SU-DHL-6 (cell line): ENCODE results near the gene YRDC.

Source experiments
- H2AFZ ChIP-seq: fragments of 200-600 bp; sonication (generic); 2 replicates; pipeline ENCODE4 v1.6.1; 2014; ENCODE audit warnings: low read depth, mild to moderate bottlenecking, moderate library complexity, mixed read lengths, antibody characterized with exemption, low read length; ENCODE audit not compliant: severe bottlenecking
- H3F3A ChIP-seq: fragments of 200-600 bp; shearing (Covaris generic); 2 replicates; pipeline ENCODE4 v1.6.0; 2016; ENCODE audit warnings: antibody characterized with exemption, mild to moderate bottlenecking; ENCODE audit not compliant: insufficient read depth
- H3K27ac ChIP-seq: fragments of 200-600 bp; sonication (generic); 2 replicates; pipeline ENCODE4 v1.5.1; 2016; ENCODE audit warnings: low read depth, mild to moderate bottlenecking, low read length, moderate library complexity, mixed read lengths
- H3K27me3 ChIP-seq: fragments of 200-600 bp; sonication (generic), shearing (Covaris generic); 2 replicates; pipeline ENCODE4 v1.6.0; 2014; ENCODE audit warnings: mild to moderate bottlenecking, low read length
- H3K36me3 ChIP-seq: fragments of 200-600 bp; sonication (generic); 2 replicates; pipeline ENCODE4 v1.6.1; 2014; ENCODE audit warnings: mild to moderate bottlenecking, low read length, mixed read lengths
- H3K4me2 ChIP-seq: fragments of 300-600, 200-600 bp; shearing (Covaris generic), sonication (generic); 2 replicates; pipeline ENCODE4 v1.6.0; 2014; ENCODE audit warnings: low read length, low read depth, mild to moderate bottlenecking; ENCODE audit not compliant: poor library complexity, severe bottlenecking
- H3K4me3 ChIP-seq: fragments of 200-600 bp; sonication (generic); 2 replicates; pipeline ENCODE4 v1.5.1; 2014; ENCODE audit warnings: antibody characterized with exemption, low read length, mild to moderate bottlenecking, mixed read lengths; ENCODE audit not compliant: insufficient read depth, poor library complexity, severe bottlenecking
- H3K79me2 ChIP-seq: fragments of 200-600 bp; sonication (generic); 2 replicates; pipeline ENCODE4 v1.6.1; 2014; ENCODE audit warnings: mild to moderate bottlenecking, low read length, moderate library complexity; ENCODE audit not compliant: insufficient read depth
- H3K9ac ChIP-seq: fragments of 200-600 bp; sonication (generic); 2 replicates; pipeline ENCODE4 v1.7.0; 2014; ENCODE audit warnings: mild to moderate bottlenecking, low read length
- H3K9me2 ChIP-seq: fragments of 200-600 bp; sonication (generic); replicated peaks from 2 replicates; pipeline ENCODE4 v1.6.1; 2014; ENCODE audit warnings: low read length; ENCODE audit not compliant: insufficient read depth
- H3K9me3 ChIP-seq: fragments of 200-600 bp; sonication (generic); 2 replicates; pipeline ENCODE4 v1.6.1; 2014; ENCODE audit warnings: low read length, mixed read lengths; ENCODE audit not compliant: insufficient read depth
- H4K20me1 ChIP-seq: fragments of 200-600 bp; sonication (generic); 2 replicates; pipeline ENCODE4 v1.6.1; 2014; ENCODE audit warnings: low read depth, mild to moderate bottlenecking, antibody characterized with exemption, low read length, moderate library complexity, mixed read lengths
- EZH2phosphoT487 ChIP-seq: fragments of 200-600 bp; sonication (generic), shearing (Covaris generic); conservative IDR thresholded peaks from 2 replicates; pipeline ENCODE4 v1.6.1; 2018; ENCODE audit warnings: mild to moderate bottlenecking, antibody characterized with exemption, low read length, moderate library complexity, mixed read lengths
- TF ChIP-seq, protein P1 (sequence below): fragments of 200-600 bp; sonication (generic); IDR thresholded peaks from one replicate; pipeline ENCODE4 v1.5.1; 2017; ENCODE audit warnings: antibody characterized with exemption, mild to moderate bottlenecking, low read length, moderate library complexity; ENCODE audit not compliant: insufficient read depth, poor library complexity, severe bottlenecking

Gene YRDC

GRCh38 chr1:37849480-37849879 is 41.5 kb upstream of the YRDC start:
- Histone ChIP-seq H3K9me2 (no peaks in the 10 kb centered on the region), H2AFZ (no peak overlapping the region), H3K9ac (no peak overlapping the region), H3K36me3 (no peaks in the 10 kb centered on the region), H3K4me3 (no peak overlapping the region), H3F3A (peaks cover 7% of the 10 kb centered on the region), H4K20me1 (peaks cover 8% of the 10 kb centered on the region; the same call in 1 of the 2 replicates), H3K27me3 (no peaks in the 10 kb centered on the region), H3K27ac (no peak overlapping the region), H3K9me3 (no peaks in the 10 kb centered on the region), H3K4me2 (no peak overlapping the region), H3K79me2 (peaks cover 85% of the 10 kb centered on the region)
- TF ChIP-seq, protein P1, sequence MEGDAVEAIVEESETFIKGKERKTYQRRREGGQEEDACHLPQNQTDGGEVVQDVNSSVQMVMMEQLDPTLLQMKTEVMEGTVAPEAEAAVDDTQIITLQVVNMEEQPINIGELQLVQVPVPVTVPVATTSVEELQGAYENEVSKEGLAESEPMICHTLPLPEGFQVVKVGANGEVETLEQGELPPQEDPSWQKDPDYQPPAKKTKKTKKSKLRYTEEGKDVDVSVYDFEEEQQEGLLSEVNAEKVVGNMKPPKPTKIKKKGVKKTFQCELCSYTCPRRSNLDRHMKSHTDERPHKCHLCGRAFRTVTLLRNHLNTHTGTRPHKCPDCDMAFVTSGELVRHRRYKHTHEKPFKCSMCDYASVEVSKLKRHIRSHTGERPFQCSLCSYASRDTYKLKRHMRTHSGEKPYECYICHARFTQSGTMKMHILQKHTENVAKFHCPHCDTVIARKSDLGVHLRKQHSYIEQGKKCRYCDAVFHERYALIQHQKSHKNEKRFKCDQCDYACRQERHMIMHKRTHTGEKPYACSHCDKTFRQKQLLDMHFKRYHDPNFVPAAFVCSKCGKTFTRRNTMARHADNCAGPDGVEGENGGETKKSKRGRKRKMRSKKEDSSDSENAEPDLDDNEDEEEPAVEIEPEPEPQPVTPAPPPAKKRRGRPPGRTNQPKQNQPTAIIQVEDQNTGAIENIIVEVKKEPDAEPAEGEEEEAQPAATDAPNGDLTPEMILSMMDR: no peak
- no peak for TF ChIP-seq EZH2phosphoT487

- peaks cover 71% of the 10 kb centered on the region for H3K79me2 ChIP-seq
- no peak overlapping the region for H3K4me3 ChIP-seq
- no peak overlapping the region for H3K9ac ChIP-seq
- H3F3A ChIP-seq: peaks cover 2% of the 10 kb centered on the region; the same call in 1 of the 2 replicates
- H3K4me2 ChIP-seq: no peak overlapping the region
- no peaks in the 10 kb centered on the region for H3K27me3 ChIP-seq
- no peaks in the 10 kb centered on the region for H3K9me2 ChIP-seq
- H3K27ac ChIP-seq: no peak overlapping the region
- no peaks in the 10 kb centered on the region for H4K20me1 ChIP-seq
- no peak for TF ChIP-seq EZH2phosphoT487
- TF ChIP-seq, protein P1: no peak
- no peak overlapping the region for H2AFZ ChIP-seq
- no peaks in the 10 kb centered on the region for H3K9me3 ChIP-seq
- H3K36me3 ChIP-seq: no peaks in the 10 kb centered on the region
Measured at GRCh38 chr1:37846647-37847339, 38.8 kb upstream of the YRDC start.

DNA sequence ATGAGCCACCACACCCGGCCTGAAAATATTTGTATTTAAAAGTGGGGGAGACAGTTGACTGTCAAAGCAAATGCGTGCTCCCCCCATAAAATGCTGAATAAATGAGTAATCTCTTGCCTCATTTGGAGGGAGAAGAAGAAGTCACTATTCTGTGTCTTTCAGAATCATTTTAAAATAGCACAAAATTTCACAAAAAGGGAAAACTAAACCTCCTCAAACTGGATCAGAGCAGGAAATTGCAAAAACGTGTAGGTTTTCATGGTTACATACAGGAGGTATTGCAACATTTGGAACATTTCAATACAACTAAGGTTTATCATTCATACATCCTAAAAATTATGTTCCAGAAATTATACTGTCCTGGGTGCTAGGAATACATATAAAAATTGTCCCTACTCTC is 37.8 kb upstream of the YRDC start:
- Histone ChIP-seq H3K27me3 (no peaks in the 10 kb centered on the region), H3K4me3 (no peak overlapping the region), H3K9ac (no peak overlapping the region), H4K20me1 (no peaks in the 10 kb centered on the region), H3K9me3 (no peaks in the 10 kb centered on the region), H3K4me2 (no peak overlapping the region), H3F3A (no peaks in the 10 kb centered on the region), H3K9me2 (no peaks in the 10 kb centered on the region), H3K36me3 (no peaks in the 10 kb centered on the region), H2AFZ (no peak overlapping the region), H3K27ac (no peak overlapping the region), H3K79me2 (peaks cover 62% of the 10 kb centered on the region)
- TF ChIP-seq, protein P1: no peak
- TF ChIP-seq EZH2phosphoT487: no peak
